ENCODE data around the gene NOP14. TPM values are rescaled to one million over a fixed set of nuclear protein-coding genes. Genes with fewer than 3 reads are reported as not detected.
A peak's percentile ranks its signal among the peaks of the same experiment; 100 is the strongest.

The NOP14 gene
- total RNA-seq, 2 donors from 2014 or later, result 16.0 to 17.8 TPM

GRCh38 chr4:2932951-2933565 lies 30.1 kb downstream of the NOP14 start:
- no peak for DNase-seq (ENCODE audit: low spot score)
- Histone ChIP-seq H3K9me3 (no peaks in the 10 kb centered on the region), H3K27me3 (replicated peaks; ENCODE audit: insufficient read depth) (no peaks in the 10 kb centered on the region), H3K4me1 (replicated peaks) (peaks cover 31% of the 10 kb centered on the region), H3K36me3 (peaks cover 0 to 8% of the 10 kb centered on the region in 2 donors), H3K27ac (peak overlapping the region; percentile 90 to 91), H3K4me3 (no peak overlapping the region)
- WGBS, result 68% methylated on average over 13 of the region's 15 CpGs
- intact Hi-C loops (cut with DNase I), result loop anchor here (5.0 to 10.0 kb wide), 3 partner anchors 91 to 668 kb away; partner anchors contain the start of genes ADD1 and MXD4
- no peak for TF ChIP-seq CTCF (IDR thresholded peaks at IDR 0.05)
- TF ChIP-seq POLR2AphosphoS5 (IDR thresholded peaks at IDR 0.05), result no peak
- TF ChIP-seq POLR2A (IDR thresholded peaks at IDR 0.05), result no peak

DNA sequence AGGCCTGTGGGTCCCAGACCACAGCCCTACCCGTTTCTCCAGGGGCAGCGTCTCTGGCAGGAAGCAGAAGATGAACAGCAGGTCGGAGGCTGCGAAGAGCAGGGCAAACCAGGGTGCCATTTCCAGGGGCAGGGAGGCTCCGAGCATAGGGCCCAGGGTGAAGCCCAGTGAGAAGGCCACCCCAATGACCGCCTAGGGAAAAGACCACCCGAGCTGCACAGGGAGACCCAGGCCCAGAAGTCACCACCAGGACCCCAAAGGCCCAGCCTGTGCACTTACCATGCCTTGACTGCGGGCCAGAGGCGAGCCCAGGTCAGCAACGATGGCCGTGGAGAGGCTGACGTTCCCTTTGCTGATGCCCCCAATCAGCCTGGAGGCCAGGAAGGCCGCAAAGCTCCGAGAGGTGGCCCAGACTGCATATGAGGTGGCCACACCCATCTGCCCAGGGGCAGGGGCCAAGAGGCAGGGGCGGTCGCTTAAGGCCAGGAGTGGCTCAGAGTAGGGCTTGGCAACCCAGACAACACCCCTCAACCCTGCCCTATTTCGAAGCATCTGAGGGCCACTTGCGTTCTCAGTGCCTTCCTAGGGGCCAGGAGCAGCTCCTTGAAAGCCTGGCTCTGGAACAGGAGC lies 30.8 kb downstream of the NOP14 start:
- Histone ChIP-seq H3K4me1 (replicated peaks) (peaks cover 31% of the 10 kb centered on the region), H3K9me3 (no peaks in the 10 kb centered on the region), H3K4me3 (no peak overlapping the region), H3K27ac (peak overlapping the region; percentile 77 to 90), H3K27me3 (replicated peaks; ENCODE audit: insufficient read depth) (no peaks in the 10 kb centered on the region), H3K36me3 (peaks cover 0 to 8% of the 10 kb centered on the region in 2 donors)
- no peak for TF ChIP-seq CTCF (IDR thresholded peaks at IDR 0.05)
- no peak for TF ChIP-seq POLR2A (IDR thresholded peaks at IDR 0.05)
- TF ChIP-seq POLR2AphosphoS5 (IDR thresholded peaks at IDR 0.05), result no peak
- no peak for DNase-seq (ENCODE audit: low spot score)
- WGBS, result 93% methylated on average over 15 of the region's 18 CpGs
- intact Hi-C loops (cut with DNase I), result loop anchor here (5.0 to 10.0 kb wide), 3 partner anchors 90 to 668 kb away; partner anchors contain the start of genes ADD1 and MXD4

- H3K36me3 ChIP-seq, result peaks cover under 1 to 8% of the 10 kb centered on the region in 2 donors
- intact Hi-C loops (cut with DNase I), result loop anchor here (5.0 to 10.0 kb wide), 3 partner anchors 89 to 667 kb away; partner anchors contain the start of genes ADD1 and MXD4
- TF ChIP-seq POLR2A (IDR thresholded peaks at IDR 0.05) (no peak), POLR2AphosphoS5 (IDR thresholded peaks at IDR 0.05) (no peak), CTCF (IDR thresholded peaks at IDR 0.05) (no peak)
- no peak for DNase-seq (ENCODE audit: low spot score)
- 70% methylated on average over 32 of the region's 38 CpGs for WGBS
- peak overlapping the region; percentile 74 to 77 for H3K27ac ChIP-seq
- H3K4me3 ChIP-seq, result no peak overlapping the region
- H3K4me1 ChIP-seq (replicated peaks), result peaks cover 26% of the 10 kb centered on the region
- H3K27me3 ChIP-seq (replicated peaks; ENCODE audit: insufficient read depth), result no peaks in the 10 kb centered on the region
- H3K9me3 ChIP-seq, result no peaks in the 10 kb centered on the region
Measured at GRCh38 chr4:2931512-2932301, 31.5 kb downstream of the NOP14 start.

- H3K27ac ChIP-seq, result peak overlapping the region; percentile 74 to 77
- 60% methylated on average over 34 of the region's 34 CpGs for WGBS
- peaks cover 4 to 8% of the 10 kb centered on the region in 2 donors for H3K36me3 ChIP-seq
- no peak for TF ChIP-seq POLR2A (IDR thresholded peaks at IDR 0.05)
- TF ChIP-seq CTCF (IDR thresholded peaks at IDR 0.05), result peak in 1 of 4 experiments; percentile 35
- peak; percentile 47 for DNase-seq (ENCODE audit: low spot score)
- no peak overlapping the region for H3K4me3 ChIP-seq
- intact Hi-C loops (cut with DNase I), result loop anchor here (5.0 to 10.0 kb wide), 3 partner anchors 89 to 666 kb away; partner anchors contain the start of genes ADD1 and MXD4
- no peaks in the 10 kb centered on the region for H3K27me3 ChIP-seq (replicated peaks; ENCODE audit: insufficient read depth)
- H3K4me1 ChIP-seq (replicated peaks), result peaks cover 21% of the 10 kb centered on the region
- no peaks in the 10 kb centered on the region for H3K9me3 ChIP-seq
Measured at GRCh38 chr4:2930758-2931511, 32.3 kb downstream of the NOP14 start.
